HL-60 (cell line): ENCODE measurements around the gene PNMA8C.

Experiments used
- DNase-seq, 2 experiments: peaks; one replicate each; pipeline ENCODE4 v3.0.0-alpha.2; 2010 to 2020; ENCODE audit warnings: low read depth in 1 of 2, low spot score in 1 of 2
- H3K27ac ChIP-seq: fragments of 250-450 bp; sonication (Bioruptor Pico); replicated peaks from 2 replicates; pipeline ENCODE4 v1.5.1; 2020; ENCODE audit warnings: mild to moderate bottlenecking, moderate library complexity
- H3K27me3 ChIP-seq: fragments of 250-450 bp; sonication (Bioruptor Pico); 2 replicates; pipeline ENCODE4 v1.5.1; 2021; ENCODE audit warnings: mild to moderate bottlenecking, moderate library complexity; ENCODE audit not compliant: insufficient read depth, poor library complexity, severe bottlenecking
- H3K4me3 ChIP-seq: replicated peaks from 2 replicates; pipeline ENCODE4 v1.5.1; 2011; ENCODE audit warnings: mild to moderate bottlenecking, control low read depth, low read length; ENCODE audit not compliant: insufficient read depth
- GABPA ChIP-seq: IDR thresholded peaks from 2 replicates; pipeline ENCODE4 v1.6.1; 2012; ENCODE audit warnings: low read depth
- POLR2AphosphoS5 ChIP-seq: IDR thresholded peaks from 2 replicates; pipeline ENCODE4 v1.6.1; 2012; ENCODE audit warnings: low read depth
- SPI1 ChIP-seq: IDR thresholded peaks from 2 replicates; pipeline ENCODE4 v1.6.1; 2012; ENCODE audit warnings: low read depth, mild to moderate bottlenecking, borderline replicate concordance
- TF ChIP-seq, protein P1 (sequence below): IDR thresholded peaks from one replicate; pipeline ENCODE4 v1.5.1; 2011; ENCODE audit warnings: low read length, control low read depth, inconsistent platforms; ENCODE audit not compliant: insufficient read depth
- TF ChIP-seq, protein P2 (sequence below): IDR thresholded peaks from 2 replicates; pipeline ENCODE4 v1.6.1; 2012; ENCODE audit warnings: low read depth; ENCODE audit not compliant: insufficient replicate concordance

PNMA8C gene

DNA sequence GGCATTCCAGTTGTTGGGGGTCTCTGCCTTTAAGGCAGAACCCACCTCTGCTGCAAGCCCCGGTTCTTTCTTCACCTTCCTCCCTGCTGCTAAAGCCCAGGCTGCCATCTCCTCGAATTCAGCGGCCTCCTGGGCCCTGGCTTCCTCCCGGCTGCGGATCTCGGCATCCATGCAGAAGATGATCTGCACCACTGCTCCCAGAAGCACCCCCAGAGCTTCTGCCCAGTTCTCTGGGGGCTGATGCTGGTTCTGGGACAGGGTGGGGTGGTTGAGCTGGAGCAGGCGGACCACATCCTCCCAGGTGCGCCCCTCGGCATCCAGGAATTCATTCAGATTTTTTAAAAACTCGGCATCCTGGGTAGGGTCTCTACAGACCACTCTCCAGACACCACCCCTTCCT is 41.6 kb upstream of the PNMA8C start:
- Histone ChIP-seq H3K4me3 (no peak overlapping the region), H3K27ac (no peak overlapping the region), H3K27me3 (peaks cover 16% of the 10 kb centered on the region)
- DNase-seq = no peak
- no peak for TF ChIP-seq GABPA

DNA sequence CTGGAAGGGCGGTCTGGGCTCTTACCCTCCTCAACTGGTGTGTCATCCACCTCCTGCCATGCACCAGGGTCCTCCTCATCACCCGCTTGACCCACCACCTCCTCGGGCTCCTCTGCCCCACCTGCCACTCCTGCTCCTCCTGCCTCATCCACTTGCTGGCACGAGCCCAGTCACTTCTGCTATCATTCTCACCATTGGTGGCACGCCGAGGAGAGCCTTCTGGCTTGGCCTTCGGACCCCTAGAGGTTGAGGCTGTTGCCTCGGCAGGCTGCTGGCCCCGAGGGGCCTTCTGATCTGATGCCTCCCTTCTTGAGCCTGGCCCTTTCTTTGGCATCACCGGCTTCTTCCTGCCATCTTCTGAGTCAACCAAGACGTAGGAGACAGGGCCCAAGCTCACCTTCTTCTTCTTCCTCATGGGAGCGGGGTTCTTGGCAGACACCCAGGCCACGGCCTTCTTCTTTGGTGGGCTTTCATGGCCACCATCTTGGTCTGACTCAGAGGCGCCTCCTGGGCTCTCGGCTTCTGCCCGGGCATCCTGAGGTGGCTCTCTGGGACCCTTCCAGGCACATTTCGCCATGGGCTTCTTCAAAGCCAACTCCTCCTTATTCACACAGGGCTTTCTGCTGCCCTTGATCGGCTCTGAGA is 40.9 kb upstream of the PNMA8C start:
- no peak overlapping the region for H3K27ac ChIP-seq
- no peak for DNase-seq
- peaks cover 16% of the 10 kb centered on the region for H3K27me3 ChIP-seq
- no peak overlapping the region for H3K4me3 ChIP-seq
- no peak for TF ChIP-seq SPI1
- TF ChIP-seq, protein P1, sequence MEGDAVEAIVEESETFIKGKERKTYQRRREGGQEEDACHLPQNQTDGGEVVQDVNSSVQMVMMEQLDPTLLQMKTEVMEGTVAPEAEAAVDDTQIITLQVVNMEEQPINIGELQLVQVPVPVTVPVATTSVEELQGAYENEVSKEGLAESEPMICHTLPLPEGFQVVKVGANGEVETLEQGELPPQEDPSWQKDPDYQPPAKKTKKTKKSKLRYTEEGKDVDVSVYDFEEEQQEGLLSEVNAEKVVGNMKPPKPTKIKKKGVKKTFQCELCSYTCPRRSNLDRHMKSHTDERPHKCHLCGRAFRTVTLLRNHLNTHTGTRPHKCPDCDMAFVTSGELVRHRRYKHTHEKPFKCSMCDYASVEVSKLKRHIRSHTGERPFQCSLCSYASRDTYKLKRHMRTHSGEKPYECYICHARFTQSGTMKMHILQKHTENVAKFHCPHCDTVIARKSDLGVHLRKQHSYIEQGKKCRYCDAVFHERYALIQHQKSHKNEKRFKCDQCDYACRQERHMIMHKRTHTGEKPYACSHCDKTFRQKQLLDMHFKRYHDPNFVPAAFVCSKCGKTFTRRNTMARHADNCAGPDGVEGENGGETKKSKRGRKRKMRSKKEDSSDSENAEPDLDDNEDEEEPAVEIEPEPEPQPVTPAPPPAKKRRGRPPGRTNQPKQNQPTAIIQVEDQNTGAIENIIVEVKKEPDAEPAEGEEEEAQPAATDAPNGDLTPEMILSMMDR = no peak
- no peak for TF ChIP-seq POLR2AphosphoS5
- TF ChIP-seq GABPA = no peak
- TF ChIP-seq, protein P2, sequence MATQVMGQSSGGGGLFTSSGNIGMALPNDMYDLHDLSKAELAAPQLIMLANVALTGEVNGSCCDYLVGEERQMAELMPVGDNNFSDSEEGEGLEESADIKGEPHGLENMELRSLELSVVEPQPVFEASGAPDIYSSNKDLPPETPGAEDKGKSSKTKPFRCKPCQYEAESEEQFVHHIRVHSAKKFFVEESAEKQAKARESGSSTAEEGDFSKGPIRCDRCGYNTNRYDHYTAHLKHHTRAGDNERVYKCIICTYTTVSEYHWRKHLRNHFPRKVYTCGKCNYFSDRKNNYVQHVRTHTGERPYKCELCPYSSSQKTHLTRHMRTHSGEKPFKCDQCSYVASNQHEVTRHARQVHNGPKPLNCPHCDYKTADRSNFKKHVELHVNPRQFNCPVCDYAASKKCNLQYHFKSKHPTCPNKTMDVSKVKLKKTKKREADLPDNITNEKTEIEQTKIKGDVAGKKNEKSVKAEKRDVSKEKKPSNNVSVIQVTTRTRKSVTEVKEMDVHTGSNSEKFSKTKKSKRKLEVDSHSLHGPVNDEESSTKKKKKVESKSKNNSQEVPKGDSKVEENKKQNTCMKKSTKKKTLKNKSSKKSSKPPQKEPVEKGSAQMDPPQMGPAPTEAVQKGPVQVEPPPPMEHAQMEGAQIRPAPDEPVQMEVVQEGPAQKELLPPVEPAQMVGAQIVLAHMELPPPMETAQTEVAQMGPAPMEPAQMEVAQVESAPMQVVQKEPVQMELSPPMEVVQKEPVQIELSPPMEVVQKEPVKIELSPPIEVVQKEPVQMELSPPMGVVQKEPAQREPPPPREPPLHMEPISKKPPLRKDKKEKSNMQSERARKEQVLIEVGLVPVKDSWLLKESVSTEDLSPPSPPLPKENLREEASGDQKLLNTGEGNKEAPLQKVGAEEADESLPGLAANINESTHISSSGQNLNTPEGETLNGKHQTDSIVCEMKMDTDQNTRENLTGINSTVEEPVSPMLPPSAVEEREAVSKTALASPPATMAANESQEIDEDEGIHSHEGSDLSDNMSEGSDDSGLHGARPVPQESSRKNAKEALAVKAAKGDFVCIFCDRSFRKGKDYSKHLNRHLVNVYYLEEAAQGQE = no peak

DNA sequence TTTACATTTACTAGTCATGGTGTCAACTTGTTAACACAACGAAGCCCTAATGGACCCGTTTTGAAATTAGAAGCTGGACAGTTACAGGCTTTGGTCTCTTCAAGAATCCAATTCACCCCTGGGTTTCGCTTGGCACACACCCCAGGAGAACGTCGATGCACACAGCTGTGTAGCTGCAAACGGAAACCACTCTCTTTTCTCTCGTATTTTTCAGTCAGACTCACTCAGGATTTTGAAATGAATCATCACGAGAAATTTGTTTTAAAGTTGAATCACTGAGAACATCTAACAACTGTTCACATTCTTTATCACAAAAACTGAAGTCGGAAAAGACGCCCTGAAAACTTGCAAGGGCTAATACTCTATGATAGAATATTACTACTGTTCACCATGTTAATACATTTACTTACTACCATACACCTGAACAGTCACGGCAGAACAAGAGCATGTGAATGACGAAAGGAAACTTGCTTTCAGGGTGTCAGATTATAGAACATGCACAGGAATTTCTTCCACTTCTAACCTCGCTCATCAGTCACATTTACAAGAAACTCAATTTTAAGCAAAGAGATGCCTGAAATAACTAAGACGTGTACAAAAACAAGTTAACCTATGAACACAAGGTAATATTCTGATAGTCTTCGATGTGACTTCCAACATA is 37.9 kb upstream of the PNMA8C start:
- Histone ChIP-seq H3K27ac (no peak overlapping the region), H3K4me3 (no peak overlapping the region), H3K27me3 (peaks cover 6% of the 10 kb centered on the region)
- DNase-seq = no peak
- TF ChIP-seq, protein P2 = no peak
- TF ChIP-seq, protein P1 = no peak
- TF ChIP-seq POLR2AphosphoS5 (no peak), GABPA (no peak), SPI1 (no peak)

DNA sequence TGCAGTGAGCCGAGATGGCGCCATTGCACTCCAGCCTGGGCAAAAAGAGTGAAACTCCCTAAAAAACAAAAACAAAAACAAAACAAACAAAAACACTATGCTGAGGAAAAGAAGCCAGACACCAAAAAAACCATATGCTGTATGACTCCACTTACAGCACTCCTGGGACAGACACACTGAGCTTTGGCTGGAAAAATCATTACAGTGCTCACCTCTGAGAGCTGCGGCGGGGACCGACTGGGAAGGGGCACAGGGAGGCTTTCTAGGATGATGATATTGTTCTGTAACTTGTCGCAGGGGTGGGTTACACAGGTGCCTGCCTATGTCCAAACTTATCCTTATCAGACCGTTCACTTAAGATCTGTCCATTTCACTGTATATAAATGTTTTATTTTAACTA is 34.8 kb upstream of the PNMA8C start:
- Histone ChIP-seq H3K27me3 (no peaks in the 10 kb centered on the region), H3K4me3 (no peak overlapping the region), H3K27ac (no peak overlapping the region)
- no peak for DNase-seq
- TF ChIP-seq, protein P1 = no peak
- TF ChIP-seq GABPA (no peak), POLR2AphosphoS5 (no peak), SPI1 (no peak)
- TF ChIP-seq, protein P2 = no peak
